Hepatocyte (in vitro differentiated cells): ENCODE measurements around the gene SH3RF1.

ENCODE experiments used
- CTCF ChIP-seq: fragments of 200-600 bp; sonication (generic); IDR thresholded peaks from 2 replicates; pipeline ENCODE4 v1.5.1; 2016; ENCODE audit warnings: antibody characterized with exemption, mild to moderate bottlenecking; ENCODE audit not compliant: poor library complexity
- EZH2 ChIP-seq: fragments of 200-600 bp; sonication (generic); IDR thresholded peaks from 2 replicates; pipeline ENCODE4 v1.6.1; 2016; ENCODE audit warnings: antibody characterized with exemption, mild to moderate bottlenecking, borderline replicate concordance

DNA sequence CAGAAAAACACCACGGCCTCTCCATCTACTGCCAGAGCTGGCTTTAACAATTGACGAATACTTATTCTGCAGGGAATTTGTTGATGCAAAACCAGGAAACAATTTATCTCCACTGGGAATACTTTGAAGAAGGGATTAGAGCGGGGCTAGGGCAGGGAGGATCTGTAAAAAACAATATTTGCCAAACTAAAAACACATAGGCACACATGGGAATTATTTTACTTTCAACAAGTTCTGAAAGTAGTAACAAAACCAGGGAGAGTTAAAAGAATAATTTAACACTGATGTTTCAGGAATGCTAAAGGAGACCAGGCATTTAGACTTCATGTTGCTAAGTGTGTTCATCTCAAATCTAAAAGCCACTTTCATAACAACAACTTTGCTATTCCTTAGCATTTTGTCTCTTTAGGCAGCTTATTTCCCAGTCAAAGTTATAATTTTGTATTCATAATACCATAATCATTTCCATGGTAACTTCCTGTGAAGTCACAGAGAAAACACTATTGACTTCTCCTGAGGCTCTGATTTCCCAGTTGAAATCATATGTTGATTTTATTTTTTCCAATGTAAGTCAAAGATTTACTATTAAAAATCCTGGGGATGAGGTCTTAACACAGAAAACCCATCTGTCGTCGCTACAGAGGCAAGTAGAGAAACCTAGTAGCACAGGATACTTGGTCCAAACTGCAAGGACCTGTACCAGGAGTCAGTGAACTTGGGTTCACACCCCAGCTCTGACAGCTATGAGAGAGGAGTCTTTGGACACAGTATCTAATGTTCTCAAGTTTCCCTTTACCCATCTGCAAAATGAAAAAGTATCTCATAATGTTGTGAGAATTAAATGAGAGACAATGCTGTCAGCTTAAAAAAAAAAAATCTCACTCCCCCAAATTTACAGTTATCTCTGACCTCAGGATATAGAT, 69.3 kb downstream of the SH3RF1 start:
- TF ChIP-seq CTCF (no peak), EZH2 (no peak)
